Adrenal gland (tissue), 5 donors: ENCODE data around the gene NAA11.

Experiments
- CTCF ChIP-seq, 6 experiments: fragments of 450-650 bp in 4 of 6; fragments of 200-600 bp in 2 of 6; sonication (generic) in 1 of 6; IDR thresholded peaks; 1 replicate in 5 of 6; 2 replicates in 1 of 6; pipeline versions ENCODE4 v1.5.1 to v1.8.0; 2016 to 2021; ENCODE audit warnings: antibody characterized with exemption in 6 of 6, mild to moderate bottlenecking in 2 of 6, moderate library complexity in 1 of 6
- POLR2A ChIP-seq, 2 donors: fragments of 450-650 bp; IDR thresholded peaks; one replicate each; pipeline ENCODE4 v1.6.1; 2017; ENCODE audit warnings: antibody characterized with exemption in 2 of 2, mild to moderate bottlenecking in 2 of 2, moderate library complexity in 1 of 2
- donor health status: DM: no; HTN: no; CAD: no.

GRCh38 chr4:79334783-79335182 lies 8.9 kb upstream of the NAA11 start:
- TF ChIP-seq CTCF (IDR thresholded peaks at IDR 0.05) (no peak), POLR2A (IDR thresholded peaks at IDR 0.05) (no peak)
